HG02943 (cell line): ENCODE results near the gene NMT1.
"Not testable (repeated sequence)": the region's sequence is repeated elsewhere in the genome, so short reads cannot be mapped to it uniquely, and the experiment has no call there.

Experiments
- ATAC-seq: cut with Tn5 transposase; IDR thresholded peaks from one replicate; pipeline ENCODE4 v1.9.1; 2021; ENCODE audit warnings: mild to moderate bottlenecking, low read depth, moderate library complexity; ENCODE audit not compliant: unreplicated experiment

Gene NMT1

DNA sequence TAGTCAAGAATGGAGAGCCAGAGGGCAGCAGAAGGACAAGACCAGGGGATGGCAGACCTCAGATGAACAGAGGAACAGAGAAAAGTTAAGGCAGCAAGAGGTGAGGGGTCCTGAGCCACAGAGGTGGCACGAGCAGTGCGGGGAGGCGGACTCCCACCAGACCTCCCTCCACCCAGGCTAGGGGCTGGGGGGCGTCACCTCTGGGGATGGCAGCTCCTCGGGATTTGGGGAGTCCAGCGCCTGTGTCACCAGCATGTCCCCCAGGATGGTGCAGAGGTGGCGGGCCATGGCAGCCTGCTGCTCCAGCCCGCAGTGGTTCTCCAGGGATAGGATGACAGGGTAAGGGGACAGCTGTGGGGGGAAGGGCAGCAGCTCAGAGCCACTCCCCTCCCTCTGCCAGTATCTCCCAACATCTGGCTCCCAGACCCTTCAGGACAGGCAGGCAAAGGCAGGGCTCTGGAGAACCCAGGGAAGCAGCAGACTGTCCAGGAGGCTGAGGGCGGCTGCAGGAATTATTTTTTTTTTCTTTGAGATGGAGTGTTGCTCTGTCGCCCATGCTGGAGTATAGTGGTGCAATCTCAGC lies 55.4 kb downstream of the NMT1 start:
- ATAC-seq, result no peak

DNA sequence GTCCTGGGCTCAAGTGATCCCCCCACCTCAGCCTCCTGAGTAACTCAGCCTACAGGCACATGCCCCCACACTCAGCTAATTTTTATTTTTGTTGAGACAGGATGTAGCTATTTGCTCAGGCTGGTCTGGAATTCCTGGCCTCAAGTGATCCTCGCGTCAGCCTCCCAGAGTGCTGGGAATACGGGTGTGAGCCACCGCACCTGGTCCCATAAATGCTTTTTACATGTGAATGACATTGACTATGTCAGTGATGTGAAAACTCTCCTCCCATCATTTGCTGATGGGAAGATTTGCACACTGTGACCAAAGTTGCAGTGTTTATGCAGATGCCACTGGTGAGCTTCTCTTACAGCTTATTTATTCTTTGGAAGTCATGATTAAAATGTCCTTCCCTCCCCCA lies 56.2 kb downstream of the NMT1 start:
- ATAC-seq, result no peak

DNA sequence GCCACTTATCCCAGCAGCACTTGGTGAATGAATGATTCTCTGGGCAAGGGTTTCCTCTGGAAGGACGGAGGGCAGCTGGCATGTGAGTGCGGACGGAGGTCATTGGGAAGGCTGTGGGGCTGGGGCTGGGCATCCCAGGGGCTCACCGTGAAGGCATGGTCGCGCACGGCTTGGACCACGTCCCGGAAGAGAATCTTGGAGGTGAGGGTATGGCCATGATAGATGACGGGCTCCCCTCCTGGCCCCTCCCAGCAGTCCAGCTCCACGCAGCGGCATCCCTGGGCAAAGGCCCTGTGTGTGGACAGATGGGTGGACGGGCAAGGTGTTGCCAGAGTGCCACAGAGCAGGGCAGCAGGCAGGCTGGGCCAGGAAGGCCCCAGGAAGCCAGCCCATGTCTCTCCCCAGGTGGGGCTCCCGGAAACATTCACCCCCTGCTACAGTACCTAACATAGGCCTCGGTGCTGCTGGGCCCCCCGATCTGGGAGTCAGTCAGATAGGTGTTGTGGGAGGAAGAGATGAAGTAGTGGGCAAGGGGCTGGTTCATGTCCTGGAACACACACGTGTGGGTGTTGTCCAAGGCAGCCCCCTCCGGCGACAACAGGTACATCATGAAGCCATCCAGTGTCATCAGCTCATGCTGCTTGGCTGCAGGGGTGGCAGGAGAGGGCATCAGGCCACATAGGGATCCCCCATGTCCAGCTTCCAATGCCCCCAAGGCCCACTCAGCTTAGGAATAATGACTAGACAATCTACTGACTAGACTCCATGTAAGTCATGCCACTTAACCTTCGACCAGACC lies 56.9 kb downstream of the NMT1 start:
- no peak for ATAC-seq

DNA sequence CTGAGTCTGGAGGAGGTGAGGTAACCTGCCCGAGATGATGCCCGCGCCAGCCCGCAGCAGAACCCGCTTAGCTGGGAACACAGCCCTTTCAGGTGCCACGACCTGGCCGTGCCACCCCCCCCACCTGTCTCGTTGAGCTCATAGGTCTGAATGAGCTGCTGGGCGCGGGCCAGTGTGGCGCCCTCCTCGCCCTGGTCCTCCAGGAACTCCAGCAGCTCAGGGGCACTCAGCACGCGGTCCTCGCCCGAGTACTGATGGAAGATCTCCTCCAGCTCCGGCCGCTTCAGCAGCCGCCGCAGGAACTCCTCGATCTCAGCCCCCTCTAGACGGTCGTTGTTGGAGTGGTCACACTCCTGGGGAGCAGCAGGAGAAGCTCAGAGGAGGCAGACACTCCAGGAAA lies 57.6 kb downstream of the NMT1 start:
- ATAC-seq, result no peak

DNA sequence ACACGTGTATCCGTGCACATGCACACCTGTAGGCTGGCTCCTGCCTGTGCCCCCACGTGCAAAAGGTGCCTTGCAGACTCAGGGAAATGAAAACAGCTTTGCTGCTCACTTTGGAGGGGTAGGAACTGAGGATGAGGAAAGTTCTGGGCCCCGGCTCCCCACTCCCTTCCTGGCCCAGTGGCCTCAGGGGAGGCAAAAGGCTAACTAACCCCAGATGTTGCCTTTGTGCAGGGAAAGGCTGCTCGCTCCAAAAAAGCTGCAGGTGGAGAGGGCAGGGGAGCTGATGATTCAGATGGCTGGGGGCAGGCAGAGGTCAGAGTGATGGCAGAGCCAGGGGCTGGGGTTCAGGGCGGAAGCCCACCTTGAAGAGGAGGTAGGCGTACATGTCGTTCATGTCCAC lies 58.8 kb downstream of the NMT1 start:
- ATAC-seq, result no peak

DNA sequence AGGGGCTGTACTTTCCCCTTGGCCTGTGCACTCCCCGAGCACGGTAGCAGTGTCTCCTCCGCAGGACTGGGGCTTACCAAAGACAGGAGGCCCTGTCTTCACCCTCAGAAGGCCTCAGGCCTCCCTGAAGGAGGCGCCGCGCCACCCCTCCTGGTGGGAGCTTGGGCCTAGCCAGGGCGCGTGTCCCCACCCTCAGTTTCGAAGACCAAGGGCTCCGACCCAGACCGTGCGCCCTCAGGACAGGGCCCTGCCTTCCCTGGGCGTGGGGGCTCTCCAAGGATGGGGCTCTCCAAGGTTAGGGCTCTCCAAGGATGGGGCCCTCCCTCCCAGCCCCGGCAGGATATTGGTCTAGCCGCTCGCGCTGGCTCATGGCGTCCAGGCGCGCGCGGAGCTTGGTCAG lies 59.4 kb downstream of the NMT1 start:
- ATAC-seq, result no peak

DNA sequence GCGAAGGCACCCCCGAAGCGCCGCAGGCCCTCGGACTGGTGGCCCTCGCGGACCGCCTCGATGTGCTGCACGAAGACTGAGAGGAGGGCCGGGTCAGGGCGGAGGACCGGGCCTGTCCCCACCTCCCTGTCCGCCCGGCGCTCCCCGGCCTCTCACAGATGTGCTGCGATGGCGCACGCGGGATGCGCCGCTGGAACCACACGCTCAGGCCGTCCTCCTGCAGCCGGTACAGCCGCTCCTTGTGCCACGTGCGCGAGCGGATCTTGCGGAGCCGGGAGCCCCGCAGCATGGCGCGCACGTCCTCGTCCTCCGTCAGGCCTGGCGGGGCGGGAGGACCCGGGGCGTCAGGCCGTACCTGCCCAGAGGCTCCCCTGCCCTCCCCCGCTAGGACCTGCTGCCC lies 59.9 kb downstream of the NMT1 start:
- no peak for ATAC-seq

DNA sequence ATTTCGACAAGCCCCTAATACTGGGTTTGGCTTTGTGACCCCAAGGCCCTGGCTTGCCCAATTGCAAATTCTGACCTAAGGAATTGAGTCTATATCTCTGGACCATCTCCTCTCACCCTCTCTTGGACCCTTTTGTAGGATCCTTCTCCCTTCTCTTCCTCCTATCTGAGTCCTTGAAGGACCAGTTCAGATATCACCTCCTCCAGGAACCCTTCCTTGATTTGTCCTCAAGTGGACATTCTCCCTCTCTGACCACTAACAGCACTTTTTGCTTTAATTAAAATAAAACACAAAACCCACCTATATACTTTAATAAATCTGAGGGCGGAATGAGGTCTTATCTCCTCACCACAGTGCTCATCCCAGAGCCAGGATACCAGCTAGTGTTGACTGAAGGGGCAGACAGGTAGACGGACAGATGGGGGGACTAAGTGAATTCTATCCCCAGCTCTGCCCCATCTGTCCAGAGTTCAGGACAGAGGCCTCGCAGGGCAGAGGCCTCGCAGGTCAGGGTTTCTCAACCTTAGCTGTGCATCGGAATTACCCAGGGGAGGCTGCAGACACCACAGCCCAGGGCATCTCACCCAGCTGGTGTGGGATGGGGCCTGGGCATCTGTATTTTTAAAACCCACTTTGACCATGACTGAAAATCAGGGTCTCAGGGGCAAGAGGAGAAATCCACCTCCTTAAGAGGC lies 62.1 kb downstream of the NMT1 start:
- ATAC-seq, result no peak

DNA sequence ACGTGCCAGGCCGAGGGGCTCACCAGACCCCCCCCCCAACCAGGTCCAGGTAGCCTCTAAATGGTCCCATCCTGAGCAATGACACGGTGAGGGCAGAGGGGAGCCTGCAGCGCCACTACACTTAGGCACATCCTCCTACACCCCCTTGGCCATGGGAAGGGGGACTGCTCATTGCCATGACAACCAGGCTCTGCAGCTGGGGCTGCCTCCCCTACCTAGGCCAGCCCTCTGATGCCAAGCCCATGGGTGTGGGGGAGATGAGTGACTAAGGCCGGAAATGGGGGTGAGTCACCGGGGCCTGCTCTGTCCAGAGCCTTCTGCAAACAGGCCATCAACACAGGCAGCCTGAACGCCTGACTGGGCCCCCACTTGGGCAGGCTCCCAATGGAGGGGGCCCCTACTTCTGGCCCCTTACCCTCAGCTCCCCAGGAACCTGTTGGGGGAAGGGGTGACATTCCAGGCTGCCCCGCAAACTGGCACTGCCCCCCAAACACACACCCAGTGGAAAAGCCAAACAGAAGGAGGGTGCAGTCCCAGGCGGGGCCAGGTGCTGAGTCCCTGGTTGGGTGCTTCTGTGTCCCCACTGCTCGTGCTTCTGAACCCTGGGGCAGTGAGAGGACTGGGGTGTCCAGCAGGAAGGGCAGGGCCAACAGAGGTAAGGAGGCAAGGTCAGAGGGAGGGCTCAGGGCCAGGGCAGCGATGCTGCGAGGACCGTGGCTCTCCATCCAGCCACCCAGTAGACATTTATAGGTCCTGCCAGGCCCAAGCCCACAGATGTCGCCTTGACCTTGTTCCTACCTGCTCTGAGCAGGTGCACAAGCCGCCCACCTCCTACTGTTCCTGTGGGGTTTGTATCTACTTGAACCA lies 63.0 kb downstream of the NMT1 start:
- no peak for ATAC-seq

DNA sequence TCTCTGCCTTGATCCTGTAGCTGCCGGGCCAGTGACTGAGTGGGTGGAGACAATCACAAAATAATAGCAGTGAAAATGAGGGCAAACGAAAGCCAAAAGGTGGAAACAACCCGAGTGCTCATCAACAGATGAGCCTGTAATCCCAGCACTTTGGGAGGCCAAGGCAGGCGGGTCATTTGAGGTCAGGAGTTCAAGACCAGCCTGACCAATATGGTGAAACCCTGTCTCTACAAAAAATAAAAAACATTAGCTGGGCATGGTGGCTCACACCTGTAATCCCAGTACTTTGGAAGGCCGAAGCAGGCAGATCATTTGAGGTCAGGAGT lies 63.6 kb downstream of the NMT1 start:
- ATAC-seq, result not testable (repeated sequence)

DNA sequence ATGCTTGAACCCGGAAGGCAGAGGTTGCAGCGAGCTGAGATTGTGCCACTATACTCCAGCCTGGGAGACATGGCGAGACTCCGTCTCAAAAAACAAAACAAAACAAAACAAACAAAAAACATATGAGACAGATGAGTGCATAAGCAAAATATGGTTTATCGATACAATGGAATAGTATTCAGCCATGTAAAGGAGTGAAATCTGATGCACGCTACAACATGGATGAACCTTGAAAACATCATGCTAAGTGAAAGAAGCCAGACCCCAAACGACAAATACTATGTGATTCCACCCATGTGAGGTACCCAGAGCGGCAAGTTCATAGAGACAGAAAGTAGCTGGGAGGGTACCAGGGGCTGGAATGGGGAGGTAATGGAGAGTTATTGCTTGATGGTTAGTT lies 64.4 kb downstream of the NMT1 start:
- ATAC-seq, result no peak

DNA sequence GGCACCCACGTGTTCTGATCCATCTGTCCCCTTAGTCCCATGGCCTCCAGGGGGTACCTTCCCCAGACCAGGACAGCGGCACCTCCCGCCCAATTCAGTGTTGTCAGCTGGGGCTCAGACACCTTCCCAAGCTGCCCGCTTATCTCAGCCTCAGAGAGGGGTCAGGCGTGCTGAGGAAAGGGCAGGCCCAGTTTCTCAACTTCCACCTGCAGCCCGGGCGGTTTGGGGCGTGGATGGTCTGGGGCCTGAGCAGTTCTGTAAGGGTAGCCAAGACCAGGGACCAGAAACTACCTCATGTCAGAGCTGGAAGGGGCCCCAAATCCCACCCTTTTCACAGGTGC lies 66.1 kb downstream of the NMT1 start:
- no peak for ATAC-seq

DNA sequence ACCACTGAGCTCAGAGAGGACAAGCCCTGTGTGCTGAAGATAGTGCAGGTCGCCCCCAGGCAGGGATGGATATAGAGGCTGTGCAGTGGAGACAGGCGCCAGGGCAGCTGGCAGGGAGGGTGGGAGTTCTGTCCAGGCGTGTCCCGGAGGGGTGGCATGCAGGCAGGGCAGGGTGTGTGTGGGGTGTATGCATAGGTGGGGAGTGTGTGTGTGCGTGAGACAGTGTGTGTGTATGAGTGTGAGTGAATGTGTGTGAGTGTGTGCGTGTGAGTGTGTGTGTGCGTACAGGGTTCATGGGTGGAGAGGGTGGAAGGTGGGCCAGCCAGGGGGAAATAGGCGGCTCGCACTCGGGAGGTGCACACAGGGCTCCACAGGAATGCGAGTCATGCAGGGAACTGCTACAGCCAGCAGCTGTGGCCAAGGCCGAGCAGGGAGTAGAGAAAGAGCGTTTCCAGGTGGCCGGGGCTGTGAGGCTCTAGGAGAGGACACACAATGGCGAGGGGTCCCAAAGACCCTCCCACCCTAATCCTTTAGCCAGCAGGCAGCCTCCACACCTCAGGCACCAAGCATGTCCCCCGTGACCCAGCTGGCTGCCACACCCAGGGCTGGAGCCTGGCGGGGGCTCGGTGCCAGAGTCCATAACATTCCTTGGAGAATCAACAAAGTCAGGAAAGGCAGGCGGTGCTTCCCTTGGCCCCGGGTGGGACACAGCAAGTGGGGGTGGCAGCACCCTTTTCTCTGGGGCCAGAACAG lies 66.6 kb downstream of the NMT1 start:
- ATAC-seq, result no peak

DNA sequence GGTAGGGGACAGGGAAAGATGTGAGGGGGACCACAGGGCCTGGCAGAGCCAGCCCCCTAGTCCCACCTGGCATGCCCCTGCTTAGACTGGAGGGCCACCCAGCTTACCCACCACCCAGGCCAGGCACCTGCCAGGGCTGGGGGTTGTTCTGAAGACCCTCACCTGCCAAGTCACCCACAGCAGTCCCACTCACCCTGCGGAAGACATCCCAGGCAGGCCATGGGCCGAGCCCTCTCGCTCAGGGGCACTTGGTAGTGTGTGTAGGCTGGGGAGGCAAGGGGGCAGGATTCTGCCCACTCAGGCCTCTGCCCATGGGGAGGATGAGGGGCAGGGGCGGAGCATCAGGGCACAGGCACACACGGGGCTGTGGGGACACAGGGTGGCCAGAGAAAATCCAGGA lies 67.2 kb downstream of the NMT1 start:
- ATAC-seq, result no peak

DNA sequence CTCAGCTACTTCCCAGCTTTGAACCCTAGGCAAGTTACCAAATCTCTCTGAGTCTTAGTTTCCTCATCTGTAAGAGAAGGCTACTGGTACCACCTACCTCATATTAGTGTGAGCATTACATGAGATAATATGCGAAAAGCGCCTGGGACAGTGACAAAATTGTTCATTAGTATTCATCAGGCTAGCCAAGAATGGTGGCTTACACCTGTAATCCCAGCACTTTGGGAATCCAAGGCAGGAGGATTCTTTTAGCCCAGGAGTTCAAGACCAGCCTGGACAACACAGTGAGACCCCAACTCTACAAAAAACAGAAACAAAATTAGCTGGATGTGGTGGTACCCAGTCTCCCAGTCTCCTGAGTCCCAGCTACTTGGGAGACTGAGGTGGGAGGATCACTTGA lies 67.9 kb downstream of the NMT1 start:
- no peak for ATAC-seq

DNA sequence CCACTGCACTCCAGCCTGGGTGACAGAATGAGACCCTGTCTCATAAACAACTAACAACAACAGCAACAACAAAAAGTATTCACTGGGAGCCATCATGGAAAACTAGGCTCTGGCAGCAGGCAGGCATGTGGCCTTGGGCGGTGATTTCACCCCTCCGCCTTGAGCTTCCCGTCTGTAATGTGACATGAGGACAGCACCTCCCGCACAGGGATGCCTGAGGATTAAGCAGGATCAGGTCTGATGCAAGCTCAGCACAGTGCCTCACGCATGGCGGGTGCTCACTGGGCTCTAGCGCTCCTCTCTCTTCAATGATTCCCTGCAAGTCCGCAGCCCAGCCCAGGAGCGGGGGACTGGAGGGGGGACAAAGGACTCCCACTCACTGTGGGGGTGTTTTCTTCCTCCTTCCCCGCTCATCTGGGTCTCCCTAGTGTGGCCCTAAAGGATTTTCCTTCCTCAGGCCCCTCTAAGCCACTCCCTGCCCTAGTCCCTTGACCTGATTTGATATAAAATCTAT lies 68.4 kb downstream of the NMT1 start:
- no peak for ATAC-seq

DNA sequence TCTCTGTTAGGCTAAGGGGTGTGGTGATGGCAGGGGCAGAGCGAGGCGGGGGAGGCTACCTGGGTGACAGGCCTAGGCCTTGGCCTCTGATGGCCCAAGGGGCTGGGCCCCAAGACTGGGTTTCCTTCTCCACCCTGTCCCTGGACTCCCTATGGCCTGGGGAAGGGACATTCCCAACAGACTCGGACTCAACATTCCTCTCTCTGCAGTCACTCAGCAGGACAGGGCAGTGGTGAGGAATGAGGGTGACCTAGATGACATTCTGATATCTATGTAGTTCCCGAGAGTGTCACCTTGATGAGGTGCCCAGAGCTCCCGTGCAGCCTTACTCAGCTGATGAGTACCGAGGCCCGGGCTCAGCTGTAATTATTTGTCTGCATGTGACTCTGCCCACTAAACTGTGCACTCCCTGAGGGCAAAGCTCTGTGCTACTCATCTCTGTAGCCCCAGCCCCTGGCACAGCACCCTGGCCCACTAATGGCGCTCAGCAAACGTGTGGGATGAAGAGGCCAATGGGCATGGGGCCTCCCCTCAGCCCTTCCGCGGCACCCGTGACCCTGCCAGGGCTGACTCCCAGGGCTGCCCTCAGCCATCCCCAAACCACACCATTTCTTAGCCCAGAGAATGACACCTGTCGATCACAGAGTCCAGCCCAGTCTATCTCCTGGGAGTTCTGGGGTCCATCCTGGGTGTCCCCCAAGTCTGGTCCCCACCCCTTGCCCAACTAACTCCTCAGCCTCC lies 69.0 kb downstream of the NMT1 start:
- ATAC-seq, result no peak

DNA sequence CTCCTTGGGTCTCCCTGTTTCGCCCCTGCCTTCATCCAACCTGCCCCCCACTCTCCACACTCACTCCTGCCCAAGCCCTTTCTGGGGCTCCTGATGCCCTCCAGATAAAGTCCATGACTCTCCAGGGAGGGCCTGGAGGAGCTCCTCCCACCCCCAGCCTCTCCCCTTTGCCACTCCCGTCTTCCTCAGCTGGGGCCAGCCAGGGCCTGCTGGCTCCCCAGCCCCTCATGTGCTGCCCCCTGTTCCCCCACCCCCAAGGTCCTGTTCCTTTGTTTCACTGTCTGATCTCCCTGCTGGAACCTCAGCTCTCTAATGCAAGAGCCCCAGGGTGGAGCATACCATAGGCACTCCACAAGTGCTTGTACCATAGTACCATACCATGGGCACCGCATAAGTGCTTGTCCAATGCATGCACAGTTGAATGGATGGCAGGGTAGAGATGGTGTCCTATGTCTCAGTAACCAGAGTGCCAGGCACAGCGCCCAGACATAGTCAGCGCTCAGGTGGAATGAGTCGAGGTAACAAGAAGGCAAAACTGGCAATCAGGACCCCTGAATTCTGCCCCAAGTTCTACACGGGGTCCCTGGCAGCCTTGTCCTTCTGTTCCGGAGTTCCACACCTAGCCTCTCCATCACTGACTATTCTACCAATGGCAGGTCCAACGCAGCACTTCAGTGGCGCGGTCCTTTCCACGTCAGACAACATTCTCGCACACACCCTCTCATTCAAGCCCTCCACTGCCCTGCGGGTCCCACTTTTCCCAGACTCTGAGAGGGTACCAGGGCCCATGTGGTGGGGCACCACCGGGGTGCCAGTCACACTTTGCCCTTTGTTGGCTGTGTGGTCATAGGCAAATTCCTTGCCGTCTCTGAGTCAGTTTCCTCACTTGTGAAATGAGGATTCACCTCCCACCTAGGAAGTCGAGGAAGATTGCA lies 69.8 kb downstream of the NMT1 start:
- no peak for ATAC-seq
